HG02798 (cell line): ENCODE data around the gene AHRR.
"Not testable (repeated sequence)": the region's sequence is repeated elsewhere in the genome, so short reads cannot be mapped to it uniquely, and the experiment has no call there.

Experiments
- ATAC-seq: cut with Tn5 transposase; IDR thresholded peaks from one replicate; pipeline ENCODE4 v1.9.1; 2021; ENCODE audit warnings: mild to moderate bottlenecking; ENCODE audit not compliant: unreplicated experiment, poor library complexity

The AHRR gene

DNA sequence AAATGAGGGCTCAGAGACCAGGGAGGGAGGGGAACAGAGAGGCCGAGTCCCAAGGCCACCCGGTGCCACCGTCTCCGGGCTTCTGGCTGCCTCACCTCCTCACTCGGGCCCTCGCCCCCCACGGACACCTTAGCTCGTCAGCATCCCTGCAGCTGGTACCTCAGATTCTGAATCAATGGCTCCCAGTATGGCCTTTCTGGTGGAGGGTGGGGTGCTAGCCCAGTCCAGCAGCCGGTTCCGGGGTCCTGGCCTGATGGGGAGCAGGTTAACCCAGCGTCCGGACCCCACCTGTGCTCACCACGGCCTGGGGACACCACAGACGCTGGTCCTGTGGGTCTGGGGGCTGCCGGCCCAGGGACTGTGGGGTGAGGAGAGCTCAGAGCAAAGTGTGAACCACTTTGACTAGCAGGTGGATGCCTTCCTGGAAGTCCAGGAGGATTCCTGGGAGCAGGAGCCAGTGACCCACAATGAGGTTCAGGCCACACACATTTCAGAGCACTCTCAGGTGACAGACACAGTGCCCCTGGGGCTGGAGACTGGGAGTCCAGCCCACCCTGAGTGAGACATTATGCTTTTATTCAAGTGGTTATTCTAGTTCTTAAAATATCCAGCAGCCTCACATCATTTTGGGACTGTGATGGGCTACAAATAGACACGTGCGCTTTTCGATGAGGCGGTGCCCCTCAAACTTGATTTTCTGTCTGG, 53.3 kb downstream of the AHRR start:
- no peak for ATAC-seq

DNA sequence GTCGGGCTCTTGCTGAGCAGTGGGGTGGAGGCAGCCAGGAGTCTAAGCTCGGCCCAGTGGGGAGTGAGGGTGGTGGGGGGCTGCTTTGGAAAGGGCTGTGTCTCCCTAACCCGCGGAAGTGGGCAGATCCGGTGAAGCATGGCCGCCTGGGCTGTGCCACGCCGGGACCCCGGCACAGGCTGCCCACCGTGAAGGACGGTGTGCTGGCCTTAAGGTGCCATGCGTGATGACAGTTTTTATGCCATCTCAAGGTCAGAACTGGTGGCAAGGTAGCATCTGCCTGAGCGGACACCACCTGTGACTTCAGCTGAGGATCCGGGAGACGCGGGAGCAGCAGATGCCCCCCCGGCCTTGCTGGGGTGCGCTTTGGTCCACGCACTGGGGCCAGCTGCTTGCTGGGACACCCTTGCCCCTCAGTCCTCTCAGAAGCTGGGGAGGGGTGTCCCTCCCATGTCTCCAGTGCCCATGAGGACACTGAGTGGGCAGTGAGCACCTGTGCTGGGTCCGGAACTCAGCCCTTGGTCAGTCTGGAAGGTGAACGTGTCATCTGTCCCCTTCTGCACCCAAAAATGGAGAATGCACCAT, 53.9 kb downstream of the AHRR start:
- ATAC-seq: no peak

DNA sequence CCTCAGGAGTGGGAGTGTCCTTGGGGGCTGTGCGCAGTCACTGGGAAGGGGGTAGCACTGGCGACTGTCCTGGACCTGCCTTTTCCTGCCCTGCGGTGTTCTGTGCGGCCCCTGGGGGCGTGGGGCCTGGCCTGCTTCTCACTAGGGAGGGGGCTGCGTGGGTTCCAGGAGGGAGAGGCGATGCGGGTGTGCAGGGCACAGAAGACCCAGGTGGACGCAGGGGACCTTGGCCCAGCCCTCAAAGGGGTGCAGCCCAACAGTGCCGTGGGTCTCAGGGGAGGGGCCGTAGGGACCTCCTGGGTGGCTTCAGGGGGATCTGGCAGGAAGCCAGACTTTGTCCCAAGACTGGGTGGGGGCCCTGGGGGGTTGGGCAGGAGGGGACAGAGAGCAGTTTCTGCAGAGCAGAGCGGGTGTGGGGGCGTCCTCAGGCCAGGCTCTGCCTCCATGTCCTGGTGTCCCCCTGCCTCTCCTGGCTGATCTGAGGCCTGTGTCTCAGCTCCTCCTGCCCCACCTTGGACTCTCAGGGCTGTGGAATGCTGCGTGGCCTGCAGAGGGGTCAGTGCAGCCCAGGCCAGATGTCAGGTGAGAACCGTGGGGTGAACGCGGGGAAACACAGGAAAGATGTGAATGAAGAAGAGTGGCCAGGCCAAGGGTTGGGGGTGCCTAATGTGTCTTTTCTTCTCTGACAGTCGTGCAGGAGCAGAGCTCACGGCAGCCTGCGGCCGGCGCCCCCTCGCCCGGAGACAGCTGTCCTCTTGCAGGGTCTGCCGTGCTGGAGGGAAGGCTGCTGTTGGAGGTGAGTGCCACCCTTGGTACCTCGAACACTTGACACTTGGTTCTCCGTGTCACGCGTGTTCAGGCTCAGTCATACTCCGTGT, 54.6 kb downstream of the AHRR start:
- ATAC-seq: no peak

DNA sequence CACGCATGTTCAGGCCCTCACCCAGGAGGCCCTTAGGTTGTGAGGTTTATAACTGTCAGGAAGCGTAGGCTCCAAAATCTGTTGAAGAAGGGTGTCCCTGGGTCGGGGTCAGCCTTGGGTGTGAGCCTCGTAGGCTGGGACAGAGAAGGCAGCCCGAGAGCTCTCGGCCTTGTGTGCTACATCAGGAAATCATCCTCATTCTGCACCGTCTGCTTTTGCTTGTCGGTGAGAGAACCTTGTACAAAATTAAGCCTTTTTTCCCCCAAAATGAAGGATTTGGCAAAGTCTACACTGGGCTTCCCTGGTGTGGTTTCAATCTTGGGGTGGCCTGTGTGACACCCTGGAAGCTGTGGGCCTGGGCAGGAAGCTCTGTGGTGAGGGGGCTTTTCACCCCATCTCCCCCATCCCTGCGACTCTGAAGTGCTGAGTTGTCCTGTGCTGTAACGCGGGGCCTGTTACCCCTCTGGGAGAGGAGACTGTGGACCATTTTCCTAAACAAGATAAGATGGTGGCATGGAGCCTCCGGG, 55.3 kb downstream of the AHRR start:
- ATAC-seq: no peak

DNA sequence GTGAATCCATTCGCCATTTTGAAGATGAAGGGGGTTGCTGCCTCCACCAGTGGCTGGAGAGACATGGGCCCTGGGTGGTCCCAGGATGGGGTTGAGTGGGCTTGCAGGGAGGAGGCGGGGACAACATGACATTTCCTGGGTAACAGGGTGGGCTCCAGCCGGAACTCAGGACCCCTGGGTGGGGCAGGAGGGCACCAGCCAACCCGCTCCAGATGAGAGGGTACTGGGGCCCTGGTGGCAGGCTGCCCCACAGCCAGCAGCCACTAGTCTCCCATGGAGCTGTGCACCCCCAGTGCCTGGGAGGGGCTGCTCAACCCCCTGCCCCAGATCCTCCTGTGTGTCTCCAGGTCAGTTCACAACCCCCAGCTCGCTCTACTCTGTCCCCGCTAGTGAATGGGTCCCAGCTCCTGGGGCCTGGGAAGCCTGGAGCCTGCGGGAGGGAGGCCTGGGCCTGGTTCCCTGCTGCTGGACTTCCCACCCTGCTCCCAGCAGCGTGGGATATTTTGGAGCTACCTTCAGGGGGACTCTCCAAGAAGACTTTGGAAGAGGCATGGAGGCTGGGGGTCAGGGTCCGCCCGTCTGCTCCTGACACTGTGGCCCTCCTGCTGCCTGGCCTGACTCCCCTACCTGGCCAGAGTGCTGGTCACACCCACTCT, 55.9 kb downstream of the AHRR start:
- ATAC-seq: no peak

DNA sequence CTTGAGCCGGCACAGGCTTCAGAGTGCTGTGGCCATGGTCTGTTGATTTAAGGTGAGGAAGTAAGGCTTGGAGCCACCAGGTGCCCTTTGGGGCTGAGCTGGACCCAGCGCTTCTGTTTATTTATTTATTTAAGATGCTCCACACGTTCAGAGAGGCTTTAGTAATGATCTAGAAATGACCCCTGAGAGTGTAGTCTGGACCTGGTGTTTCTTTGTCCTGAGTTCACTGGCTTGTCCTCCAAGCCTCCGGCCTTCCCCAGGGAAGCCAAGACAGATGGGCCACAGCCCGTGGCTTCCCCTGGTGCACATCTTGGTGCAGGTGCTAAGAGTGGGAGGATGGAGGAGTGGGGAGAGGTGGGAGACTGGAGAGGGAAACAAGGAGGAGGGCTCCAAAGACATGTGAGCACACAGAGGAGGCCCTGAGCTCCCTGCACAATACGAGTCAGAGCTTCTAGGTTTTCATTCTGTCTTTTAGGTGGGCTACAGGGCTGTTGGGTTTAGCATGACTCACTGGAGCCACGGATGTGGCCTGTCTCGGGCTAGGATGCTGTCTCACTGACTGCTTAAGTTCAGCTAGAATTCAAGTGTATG, 56.9 kb downstream of the AHRR start:
- no peak for ATAC-seq

DNA sequence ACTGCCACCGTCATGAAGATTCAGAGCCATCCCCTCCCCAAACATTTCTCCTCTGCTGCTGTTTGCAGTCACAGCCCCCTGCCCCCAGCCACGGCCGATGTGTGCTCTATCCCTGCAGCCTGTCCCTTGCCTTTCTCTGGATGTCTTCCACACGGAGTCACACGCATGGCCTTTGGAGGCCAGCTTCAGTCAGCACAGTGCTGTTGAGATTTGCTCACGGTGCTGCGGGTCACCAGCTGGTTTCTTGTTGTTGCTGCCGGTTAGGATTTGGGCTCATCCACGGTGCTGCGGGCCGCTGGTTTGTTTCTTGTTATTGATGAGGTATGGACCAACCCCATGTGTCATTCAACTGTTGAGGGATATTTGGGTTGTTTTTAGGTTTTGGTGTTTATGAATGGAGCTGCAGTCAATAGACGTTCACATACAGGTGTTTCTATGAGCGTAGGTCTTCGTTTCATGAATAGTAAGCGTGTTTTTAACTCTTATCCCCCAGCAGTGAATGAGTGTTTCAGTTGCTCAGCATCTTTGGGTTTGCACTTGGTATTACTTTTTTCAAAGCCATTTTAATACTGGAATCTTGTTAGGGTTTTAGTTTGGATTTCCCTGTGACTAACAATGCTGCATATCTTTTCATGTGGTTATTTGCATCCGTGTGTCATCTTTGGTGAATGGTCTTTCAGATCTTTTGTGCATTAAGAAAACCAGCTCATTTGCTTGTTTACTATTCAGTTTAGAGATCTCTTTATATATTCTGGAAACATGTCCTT, 57.6 kb downstream of the AHRR start:
- no peak for ATAC-seq

DNA sequence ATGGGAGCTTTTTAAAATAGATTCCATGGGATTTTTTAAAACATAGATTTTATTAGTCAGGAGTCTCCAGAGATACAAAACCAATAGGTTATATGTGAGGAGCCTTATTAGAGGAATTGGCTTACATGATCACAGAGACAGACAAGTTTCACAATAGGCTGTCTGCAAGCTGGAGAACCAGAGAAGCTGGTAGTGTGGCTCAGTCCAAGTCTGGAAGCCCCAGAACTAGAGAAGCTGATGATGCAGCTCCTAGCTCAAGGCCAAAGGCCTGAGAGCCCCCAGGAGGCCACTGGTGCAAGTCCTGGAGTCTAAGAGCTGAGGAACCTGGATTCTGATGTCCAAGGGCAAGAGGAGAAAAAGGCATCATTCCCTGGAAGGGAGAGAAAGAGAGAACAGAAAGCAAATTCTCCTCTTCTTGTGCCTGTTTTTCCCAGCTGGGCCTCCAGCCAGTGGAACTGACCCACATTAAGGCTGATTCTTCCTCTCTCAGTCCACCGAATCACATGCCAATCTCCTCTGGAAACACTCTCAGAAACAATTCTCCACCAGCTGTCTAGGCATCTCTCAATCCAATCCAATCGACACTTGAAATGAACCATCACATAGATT, 59.3 kb downstream of the AHRR start:
- no peak for ATAC-seq

DNA sequence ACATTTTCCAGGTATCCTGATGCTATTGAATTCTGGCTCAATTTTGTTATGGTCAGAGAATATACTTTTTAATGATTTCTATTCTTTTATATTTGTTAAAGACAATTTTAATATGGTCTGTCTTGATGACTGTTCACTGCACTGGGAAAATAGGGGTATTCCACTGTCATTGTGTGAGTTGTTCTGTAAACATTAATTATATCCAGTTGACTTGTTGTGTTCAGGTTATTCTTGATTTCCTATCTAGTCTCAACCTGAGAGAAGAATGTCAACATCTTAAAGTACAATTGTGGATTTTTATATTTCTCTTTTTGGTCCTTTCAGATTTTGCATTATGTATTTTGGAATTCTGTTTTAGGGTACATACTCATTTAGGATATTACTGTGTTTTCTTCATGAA, 61.6 kb downstream of the AHRR start:
- no peak for ATAC-seq

DNA sequence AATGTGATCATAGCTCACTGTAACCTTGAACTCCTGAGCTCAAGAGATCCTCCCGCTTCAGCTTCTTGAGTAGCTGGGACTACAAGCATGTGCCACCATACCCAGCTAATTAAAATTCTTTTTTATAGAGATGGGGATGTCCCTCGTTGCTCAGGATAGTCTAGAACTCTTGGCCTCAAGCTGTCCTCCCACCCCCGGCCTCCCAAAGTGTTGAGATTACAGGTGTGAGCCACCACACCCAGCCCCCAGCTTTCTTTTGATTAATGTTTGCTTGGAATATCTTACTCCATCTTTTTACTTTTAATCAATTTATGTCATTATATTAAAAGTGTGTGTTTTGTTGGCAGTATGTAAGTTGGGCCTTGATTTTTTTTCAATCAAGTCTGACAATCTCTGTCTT, 62.1 kb downstream of the AHRR start:
- no peak for ATAC-seq

DNA sequence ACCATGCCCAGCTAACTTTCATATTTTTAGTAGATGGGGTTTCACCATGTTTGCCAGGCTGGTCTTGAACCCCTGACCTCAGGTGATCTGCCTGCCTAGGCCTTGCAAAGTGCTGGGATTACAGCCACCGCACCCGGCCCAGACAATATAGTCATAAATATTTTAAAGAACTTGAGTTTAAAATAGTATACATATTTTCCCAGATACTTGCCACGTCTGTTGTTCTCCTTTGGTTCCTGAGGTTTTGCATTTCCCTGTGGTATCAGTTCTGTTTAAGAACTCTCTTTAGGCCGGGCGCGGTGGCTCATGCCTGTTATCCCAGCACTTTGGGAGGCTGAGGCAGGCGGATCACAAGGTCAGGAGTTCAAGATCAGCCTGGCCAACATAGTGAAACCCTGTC, 63.1 kb downstream of the AHRR start:
- not testable (repeated sequence) for ATAC-seq

DNA sequence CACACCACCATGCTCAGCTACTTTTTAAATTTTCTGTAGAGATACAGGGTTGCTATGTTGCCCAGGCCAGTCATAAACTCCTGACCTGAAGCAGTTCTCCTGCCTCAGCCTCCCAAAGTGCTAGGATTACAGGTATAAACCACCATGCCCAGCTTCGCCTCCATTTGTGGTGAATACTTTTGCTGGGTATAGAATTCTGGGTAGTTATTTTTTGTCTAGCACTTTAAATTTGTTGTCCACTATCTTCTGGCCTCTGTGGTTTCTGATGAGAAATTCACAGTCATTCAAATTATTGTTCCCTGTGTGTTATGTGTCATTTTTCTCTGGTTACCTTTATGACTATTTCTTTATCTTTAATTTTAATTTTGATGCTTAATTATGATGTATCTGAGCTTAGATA, 63.8 kb downstream of the AHRR start:
- no peak for ATAC-seq

DNA sequence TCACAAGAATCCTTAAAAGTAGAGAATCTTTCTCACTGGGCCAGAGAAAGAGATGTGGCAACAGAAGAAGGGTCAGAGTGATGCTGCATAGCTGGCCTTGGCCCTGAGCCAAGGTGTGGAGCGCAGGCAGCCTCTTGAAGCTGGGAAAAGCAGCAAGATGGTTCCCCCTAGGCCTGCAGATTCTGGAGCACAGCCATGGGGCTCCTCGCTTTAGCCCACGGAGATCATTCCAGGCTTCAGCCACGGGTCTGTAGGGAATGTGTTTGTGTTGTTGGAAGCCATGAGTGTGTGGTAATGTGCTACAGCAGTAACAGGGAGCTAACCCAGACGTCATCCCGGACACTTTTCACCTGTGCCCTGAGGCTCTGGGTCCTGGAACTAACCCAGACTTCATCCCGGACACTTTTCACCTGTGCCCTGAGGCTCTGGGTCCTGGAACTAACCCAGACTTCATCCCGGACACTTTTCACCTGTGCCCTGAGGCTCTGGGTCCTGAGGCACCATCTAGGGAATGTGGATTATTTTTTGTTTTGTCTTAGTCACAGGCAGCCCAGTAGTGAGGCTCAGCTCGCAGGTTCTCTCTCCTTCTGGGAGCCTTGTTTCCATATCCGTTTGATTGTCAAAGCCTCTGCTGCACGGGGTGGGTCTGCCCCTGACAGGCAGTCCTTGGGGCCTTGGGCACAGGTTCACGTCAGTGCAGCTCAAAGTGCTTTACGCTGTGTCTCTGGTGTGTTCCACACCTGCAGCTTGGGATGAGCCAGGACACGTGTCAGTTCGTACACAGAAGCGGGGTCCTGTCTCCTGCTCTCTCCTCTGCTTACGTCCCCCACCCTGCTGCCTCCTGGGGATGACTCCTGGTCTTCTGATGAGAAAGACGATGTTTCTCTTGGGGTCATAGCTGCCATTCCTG, 65.2 kb downstream of the AHRR start:
- ATAC-seq: no peak

DNA sequence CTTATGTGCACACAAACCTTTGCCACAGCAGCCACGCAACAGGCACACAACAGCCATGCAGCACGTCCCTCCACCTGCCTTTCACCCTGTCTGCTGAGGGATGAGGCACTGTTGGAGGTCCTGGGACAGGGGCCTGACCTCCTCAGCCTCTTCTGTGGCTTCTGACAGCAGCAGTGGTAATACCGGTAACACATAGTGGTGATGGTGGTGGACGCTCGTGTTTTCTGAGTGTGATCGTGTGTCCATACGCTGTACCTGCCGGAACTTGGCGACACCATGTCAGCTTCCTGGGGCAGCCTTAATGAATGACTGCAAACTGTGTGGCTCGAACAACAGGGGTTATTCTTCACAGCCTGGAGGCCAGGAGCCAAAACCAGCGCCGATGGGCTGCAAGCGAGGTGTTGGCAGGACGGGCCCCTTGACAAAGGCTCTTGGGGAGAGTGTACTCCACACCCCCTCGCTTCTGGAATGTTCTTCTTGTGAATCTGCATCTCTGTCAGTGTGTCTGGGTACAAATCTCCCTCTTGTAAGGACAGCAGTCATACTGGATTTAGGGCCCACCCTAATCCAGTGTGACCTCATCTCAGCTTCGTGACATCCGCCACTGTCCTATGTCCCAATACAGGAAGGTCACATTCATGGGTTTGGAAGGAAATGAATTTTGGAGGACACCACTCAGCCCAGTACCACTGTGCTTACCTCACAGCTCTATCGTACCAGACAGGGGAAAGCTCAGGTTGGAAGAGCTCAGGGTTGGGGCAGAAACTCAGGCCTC, 66.2 kb downstream of the AHRR start:
- no peak for ATAC-seq

DNA sequence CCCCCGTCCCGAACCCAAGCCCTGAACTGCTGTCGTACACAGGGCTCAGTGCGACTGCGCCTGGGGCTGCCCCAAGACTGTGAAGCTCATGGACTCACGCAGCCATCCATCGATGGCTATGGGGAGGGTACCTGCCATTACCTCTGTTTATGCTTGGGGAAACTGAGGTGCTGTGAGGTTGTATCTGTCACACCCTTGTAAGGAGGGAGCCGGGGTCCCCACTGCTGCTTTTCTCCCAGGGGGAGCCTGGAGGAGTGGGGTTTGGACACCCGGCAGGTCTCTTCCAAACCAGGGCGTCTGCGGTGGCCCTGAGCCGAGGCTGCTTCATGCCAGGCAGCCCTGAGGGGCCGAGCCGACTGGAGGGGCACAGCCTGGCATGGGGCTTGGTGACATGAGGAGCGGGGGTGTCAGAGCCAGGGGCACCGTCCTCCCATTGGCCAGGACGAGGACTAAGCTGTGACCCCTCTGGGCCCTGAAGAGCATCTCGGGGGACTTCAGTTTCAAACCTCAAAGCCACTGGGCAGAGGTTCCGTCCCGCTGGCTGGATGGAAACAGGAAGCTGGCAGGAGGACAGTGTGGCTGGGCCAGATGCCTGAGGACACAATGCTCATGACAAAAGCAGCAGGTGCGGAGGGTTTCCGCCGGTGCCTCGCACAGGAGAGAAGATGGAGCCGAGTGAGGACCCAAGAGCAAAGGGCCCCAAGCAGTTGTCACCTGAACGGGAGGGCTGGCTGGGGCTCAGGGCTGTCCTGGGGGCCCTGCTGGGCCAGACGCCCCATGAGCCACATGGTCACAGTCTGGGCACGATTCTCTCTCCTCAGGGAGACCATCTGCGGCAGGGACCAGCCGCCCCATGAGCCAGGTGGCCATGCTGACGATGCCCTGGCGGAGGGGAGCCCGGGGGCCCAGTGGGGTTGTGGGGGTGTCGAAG, 67.0 kb downstream of the AHRR start:
- ATAC-seq: no peak

DNA sequence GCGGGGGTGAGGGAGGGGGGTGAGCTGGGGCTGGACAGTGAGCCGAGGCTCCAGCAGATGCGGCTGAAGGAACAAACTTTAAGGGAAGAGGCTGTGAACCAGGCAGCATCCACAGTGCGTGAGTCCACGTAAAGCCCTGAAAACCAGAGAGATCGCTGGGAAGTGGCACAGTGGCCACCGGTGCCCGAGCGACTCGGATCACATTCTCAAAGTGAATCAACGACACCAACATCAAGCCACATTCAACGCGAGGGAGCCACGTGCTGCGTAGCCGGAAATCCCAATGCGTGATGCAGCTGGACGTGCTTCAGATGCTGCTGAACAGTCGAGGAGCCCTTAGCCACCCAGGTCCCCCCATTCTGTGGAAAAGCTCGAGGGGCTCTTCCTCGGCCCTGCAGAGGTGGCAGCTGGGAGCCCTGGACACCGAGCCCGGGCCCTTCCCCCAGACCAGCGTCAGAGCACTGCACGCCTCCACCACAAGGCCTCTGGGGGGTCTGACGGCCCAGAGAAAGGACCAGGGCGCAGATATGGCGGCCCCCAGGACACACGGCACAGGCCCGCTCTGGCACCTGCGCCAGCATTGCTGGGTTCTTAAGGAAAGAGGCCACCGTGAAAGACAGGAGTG, 67.8 kb downstream of the AHRR start:
- no peak for ATAC-seq
